GM12878 (cell line): Measurements from ENCODE around the gene ZNF552. TPM values are rescaled to one million over a fixed set of nuclear protein-coding genes. Genes with fewer than 3 reads are reported as not detected.

Experiments used
- ATAC-seq: fragments of 200-7000 bp; cut with Tn5 transposase; 3 replicates; pipeline ENCODE4 v1.9.1; 2020; ENCODE audit warnings: mild to moderate bottlenecking, moderate library complexity
- BruUV-seq: library from RNA; stranded (reverse); fragments of 400-500 nt; replicated peaks from 2 replicates; lab custom pipeline; 2021; lab: Mats Ljungman, UMichigan
- CTCF ChIA-PET: fragments of 300-600 bp; sonication (Branson Sonifier 250); formaldehyde crosslinking; extraction: SDS; loops from one replicate; lab custom pipeline; 2021; ENCODE audit warnings: inconsistent platforms; lab: Yijun Ruan, JAX
- POLR2A ChIA-PET: fragments of 350-600 bp; formaldehyde crosslinking; extraction: SDS; loops from one replicate; lab custom pipeline; 2021; ENCODE audit warnings: inconsistent platforms; lab: Charles Lee
- RAD21 ChIA-PET: fragments of 300-600 bp; sonication (Branson Sonifier 250); formaldehyde crosslinking; loops from one replicate; lab custom pipeline; 2023; ENCODE audit warnings: antibody characterized with exemption; ENCODE audit not compliant: unreplicated experiment; lab: Charles Lee
- SMC1A ChIA-PET: fragments of 300-600 bp; sonication (Branson Sonifier 250); formaldehyde crosslinking; loops from one replicate; lab custom pipeline; 2023; ENCODE audit not compliant: unreplicated experiment, uncharacterized antibody; lab: Charles Lee
- DNase-seq: peaks from one replicate; pipeline ENCODE4 v3.0.0-alpha.2; 2011; ENCODE audit warnings: low read depth, low spot score
- FAIRE-seq: peaks from 3 replicates; lab custom pipeline; 2011; peaks lifted over from hg19 to GRCh38; lab: Jason Lieb, UNC
- H2AFZ ChIP-seq: 2 replicates; pipeline ENCODE4 v1.6.0; 2011; ENCODE audit warnings: low read depth, low read length, control low read depth; ENCODE audit not compliant: control insufficient read depth
- H3K27ac ChIP-seq: 2 replicates; pipeline ENCODE4 v1.5.1; 2011; ENCODE audit warnings: control low read depth; ENCODE audit not compliant: control insufficient read depth, insufficient read depth
- H3K27me3 ChIP-seq, 2 experiments: replicated peaks in 1 of 2; 2 replicates each; pipeline versions ENCODE4 v1.6.0 to v1.6.1; 2011; ENCODE audit warnings: low read length in 1 of 2; ENCODE audit not compliant: control insufficient read depth in 2 of 2, insufficient read depth in 2 of 2
- H3K36me3 ChIP-seq, 2 experiments: 2 replicates each; pipeline ENCODE4 v1.5.1; 2011; ENCODE audit warnings: low read length in 1 of 2; ENCODE audit not compliant: control insufficient read depth in 2 of 2, insufficient read depth in 2 of 2
- H3K4me1 ChIP-seq: 2 replicates; pipeline ENCODE4 v1.6.1; 2011; ENCODE audit warnings: mild to moderate bottlenecking, low read length, moderate library complexity, mixed read lengths; ENCODE audit not compliant: control insufficient read depth, insufficient read depth
- H3K4me2 ChIP-seq: 2 replicates; pipeline ENCODE4 v1.6.0; 2011; ENCODE audit warnings: control low read depth; ENCODE audit not compliant: control insufficient read depth, insufficient read depth
- H3K4me3 ChIP-seq: fragments of 200-600 bp; sonication (generic); 2 replicates; pipeline ENCODE4 v1.5.1; 2016
- H3K79me2 ChIP-seq: 2 replicates; pipeline ENCODE4 v1.6.0; 2011; ENCODE audit warnings: low read length; ENCODE audit not compliant: control insufficient read depth, insufficient read depth
- H3K9ac ChIP-seq: 2 replicates; pipeline ENCODE4 v1.8.0; 2011; ENCODE audit warnings: low read length, control low read depth, mixed read lengths; ENCODE audit not compliant: control insufficient read depth, insufficient read depth
- H3K9me3 ChIP-seq: replicated peaks from 3 replicates; pipeline ENCODE4 v1.5.1; 2011; ENCODE audit warnings: mild to moderate bottlenecking, low read length; ENCODE audit not compliant: control insufficient read depth, insufficient read depth
- H4K20me1 ChIP-seq: 2 replicates; pipeline ENCODE4 v1.6.0; 2011; ENCODE audit not compliant: control insufficient read depth, insufficient read depth
- BCLAF1 ChIP-seq: fragments of 450-650 bp; IDR thresholded peaks from 2 replicates; pipeline ENCODE4 v1.6.1; 2017; ENCODE audit warnings: antibody characterized with exemption, mild to moderate bottlenecking, moderate library complexity
- CREM ChIP-seq: IDR thresholded peaks from 2 replicates; pipeline ENCODE4 v1.6.1; 2014; ENCODE audit warnings: antibody characterized with exemption, low read depth
- DPF2 ChIP-seq: fragments of 450-650 bp; IDR thresholded peaks from 2 replicates; pipeline ENCODE4 v1.6.1; 2017; ENCODE audit warnings: mild to moderate bottlenecking
- PKNOX1 ChIP-seq: fragments of 450-650 bp; IDR thresholded peaks from 2 replicates; pipeline ENCODE4 v1.6.1; 2016; ENCODE audit warnings: mild to moderate bottlenecking
- SMC3 ChIP-seq: IDR thresholded peaks from 2 replicates; pipeline ENCODE4 v1.6.1; 2011; ENCODE audit warnings: low read length, improper control_type of control experiment, borderline replicate concordance
- SPI1 ChIP-seq: IDR thresholded peaks from 2 replicates; pipeline ENCODE4 v1.6.1; 2011; ENCODE audit warnings: low read depth, mild to moderate bottlenecking, low read length, moderate library complexity, borderline replicate concordance; ENCODE audit not compliant: insufficient read depth
- WGBS: methylation state at CpG from one replicate; pipeline ENCODE4 v1.1.6; 2016; ENCODE audit warnings: low lambda C conversion rate; ENCODE audit not compliant: insufficient replicate concordance, insufficient coverage; ENCODE audit errors: missing lambda C conversion rate; 5-methylcytosine and 5-hydroxymethylcytosine counted together
- in situ Hi-C: fragments of 300-500 bp; cut with MboI; formaldehyde crosslinking; loops from 9 replicates; pipeline ENCODE4 v1.14.3; 2018; ENCODE audit warnings: mixed read lengths
- intact Hi-C: fragments of 100-400 bp; cut with micrococcal nuclease; formaldehyde crosslinking; loops from one replicate; pipeline ENCODE4 v1.14.2; 2022; ENCODE audit not compliant: unreplicated experiment
- polyA plus RNA-seq, 11 experiments: library from polyadenylated mRNA; depleted of rRNA in 4 of 11; unstranded in 6 of 11; stranded (reverse) in 5 of 11; fragments of >200 nt; fragmentation: Nextera tagmentation in 4 of 11; fragmentation: Illumina TruSeq in 1 of 11; extraction: Ambion mirVana in 4 of 11; extraction: Trizol in 1 of 11; gene quantifications; 1 replicate in 1 of 11; 2 replicates in 10 of 11; pipeline versions ENCODE4 v1.2.1 to v1.2.3, GENCODE V29; 2011 to 2016; ENCODE audit warnings: inconsistent platforms in 2 of 11, missing spikeins in 2 of 11, low read depth in 1 of 11
- total RNA-seq, 4 experiments: library from RNA; depleted of rRNA in 3 of 4; stranded (reverse); fragments of >200 nt in 3 of 4; fragmentation: Illumina TruSeq in 1 of 4; extraction: Trizol in 1 of 4; gene quantifications; 2 replicates each; pipeline versions ENCODE4 v1.2.1 to v1.2.3, GENCODE V29; 2013 to 2021

Gene ZNF552
- total and polyA plus RNA-seq, 10 of the 15 experiments (the other 5 are each of a cell fraction or from before 2014, with no cell fraction given), result 3.6 to 13.3 (median 8.0) TPM

- SMC1A ChIA-PET, result interaction anchor here (1.3 kb wide), 1 partner anchor 139 kb away, joined by 3 read pairs; the partner anchor contains the start of gene ZNF211
- no peak overlapping the region; the same call in 1 of the 2 replicates for H3K4me3 ChIP-seq
- H4K20me1 ChIP-seq, result no peaks in the 10 kb centered on the region
- no peak overlapping the region for H2AFZ ChIP-seq
- H3K4me1 ChIP-seq, result peaks cover 13% of the 10 kb centered on the region
- H3K79me2 ChIP-seq, result peaks cover 55% of the 10 kb centered on the region
- BruUV-seq, result no TSS peak
- RAD21 ChIA-PET, result interaction anchor here (0.8 kb wide), 1 partner anchor 49 kb away, joined by 3 read pairs; no protein-coding TSS in a partner anchor
- no peak for DNase-seq
- H3K9me3 ChIP-seq, result peaks cover 49% of the 10 kb centered on the region
- in situ Hi-C loops (no loop called here), intact Hi-C loops (no loop called here)
- POLR2A ChIA-PET, result no interaction called here
- WGBS, result 58% methylated on average over 4 of the region's 4 CpGs
- no peak overlapping the region for H3K27ac ChIP-seq
- CTCF ChIA-PET, result no interaction called here
- TF ChIP-seq BCLAF1, result no peak
- no peak for TF ChIP-seq CREM
- peak; percentile 18; the same call in 1 of the 2 replicates for TF ChIP-seq PKNOX1
- TF ChIP-seq DPF2, result no peak
- no peak for TF ChIP-seq SMC3
- peak; percentile 20; the same call in 1 of the 2 replicates for TF ChIP-seq SPI1
- TF ChIP-seq, all 136 proteins: peak for 2
- H3K27me3 ChIP-seq, result no peaks in the 10 kb centered on the region
- FAIRE-seq (no peak), ATAC-seq (peak; percentile 7; the same call in 2 of the 3 replicates)
- H3K9ac ChIP-seq, result no peak overlapping the region
- H3K4me2 ChIP-seq, result peak overlapping the region; percentile 41; the same call in 1 of the 2 replicates
- peaks cover 5 to 21% of the 10 kb centered on the region in 2 experiments; a peak in 3 of 4 replicates for H3K36me3 ChIP-seq
Measured at GRCh38 chr19:57771417-57771816, 43.3 kb downstream of the ZNF552 start.
